Measurements from ENCODE around the gene PKD1. TPM values are rescaled to one million over a fixed set of nuclear protein-coding genes. Genes with fewer than 3 reads are reported as not detected.
A peak's percentile ranks its signal among the peaks of the same experiment; 100 is the strongest.

PKD1 gene
- total RNA-seq, 3 donors from 2014 or later: 63.9 to 233 (median 80.8) TPM

GRCh38 chr16:2070576-2071453 is 64.9 kb downstream of the PKD1 start:
- Histone ChIP-seq H3K9me3 (no peaks in the 10 kb centered on the region), H3K36me3 (ENCODE audit: low read depth) (peaks cover 4% of the 10 kb centered on the region), H3K4me1 (ENCODE audit: low read depth) (no peaks in the 10 kb centered on the region), H3K4me3 (no peak overlapping the region)
- intact Hi-C loops (cut with DNase I, micrococcal nuclease): no loop called here
- no peak for TF ChIP-seq CTCF (IDR thresholded peaks at IDR 0.05)
- DNase-seq: no peak
- no peak for ATAC-seq

GRCh38 chr16:2066139-2066538 is 69.6 kb downstream of the PKD1 start:
- intact Hi-C loops (cut with DNase I, micrococcal nuclease): no loop called here
- Histone ChIP-seq H3K4me3 (no peak overlapping the region), H3K4me1 (ENCODE audit: low read depth) (no peaks in the 10 kb centered on the region), H3K36me3 (ENCODE audit: low read depth) (peaks cover 6% of the 10 kb centered on the region), H3K9me3 (no peaks in the 10 kb centered on the region)
- no peak for ATAC-seq
- no peak for DNase-seq
- TF ChIP-seq CTCF (IDR thresholded peaks at IDR 0.05): no peak

- peaks cover 10% of the 10 kb centered on the region for H3K36me3 ChIP-seq (ENCODE audit: low read depth)
- H3K4me3 ChIP-seq: no peak overlapping the region
- DNase-seq (no peak), ATAC-seq (no peak)
- no peaks in the 10 kb centered on the region for H3K9me3 ChIP-seq
- intact Hi-C loops (cut with DNase I, micrococcal nuclease): no loop called here
- TF ChIP-seq CTCF (IDR thresholded peaks at IDR 0.05): no peak
- no peaks in the 10 kb centered on the region for H3K4me1 ChIP-seq (ENCODE audit: low read depth)
Observed at GRCh38 chr16:2064368-2064945, 71.2 kb downstream of the PKD1 start.

- ATAC-seq (peak; percentile 17), DNase-seq (no peak)
- Histone ChIP-seq H3K36me3 (ENCODE audit: low read depth) (peaks cover 10% of the 10 kb centered on the region), H3K9me3 (no peaks in the 10 kb centered on the region), H3K4me1 (ENCODE audit: low read depth) (no peaks in the 10 kb centered on the region), H3K4me3 (no peak overlapping the region)
- intact Hi-C loops (cut with DNase I, micrococcal nuclease): no loop called here
- no peak for TF ChIP-seq CTCF (IDR thresholded peaks at IDR 0.05)
Observed at GRCh38 chr16:2063861-2064260, 71.8 kb downstream of the PKD1 start.

- ATAC-seq: no peak
- H3K36me3 ChIP-seq (ENCODE audit: low read depth): peaks cover 10% of the 10 kb centered on the region
- intact Hi-C loops (cut with DNase I, micrococcal nuclease): no loop called here
Observed at GRCh38 chr16:2062801-2063200, 72.9 kb downstream of the PKD1 start.

More at GRCh38 chr16:2062801-2063200, 72.9 kb downstream of the PKD1 start:
- H3K4me3 ChIP-seq: no peak overlapping the region
- no peak for DNase-seq
- TF ChIP-seq CTCF (IDR thresholded peaks at IDR 0.05): no peak
- no peaks in the 10 kb centered on the region for H3K9me3 ChIP-seq
- H3K4me1 ChIP-seq (ENCODE audit: low read depth): no peaks in the 10 kb centered on the region

All from mucosa of descending colon (tissue), 3 donors.